ENCODE results near the gene PCDH9. TPM values are rescaled to one million over a fixed set of nuclear protein-coding genes. Genes with fewer than 3 reads are reported as not detected.

PCDH9 gene
- polyA plus RNA-seq, 1 donor: 2.1 TPM

- DNase-seq (ENCODE audit: low read depth): no peak
These were observed 701.1 kb downstream of the PCDH9 start for GRCh38 chr13:66528944-66529576.

GRCh38 chr13:66528180-66528579 lies 702.0 kb downstream of the PCDH9 start:
- no peak for DNase-seq (ENCODE audit: low read depth)

- no peak for DNase-seq (ENCODE audit: low read depth)
These were observed 709.4 kb downstream of the PCDH9 start for GRCh38 chr13:66520511-66521355.

- DNase-seq (ENCODE audit: low read depth): no peak
These were observed 710.9 kb downstream of the PCDH9 start for GRCh38 chr13:66519259-66519658.

DNA sequence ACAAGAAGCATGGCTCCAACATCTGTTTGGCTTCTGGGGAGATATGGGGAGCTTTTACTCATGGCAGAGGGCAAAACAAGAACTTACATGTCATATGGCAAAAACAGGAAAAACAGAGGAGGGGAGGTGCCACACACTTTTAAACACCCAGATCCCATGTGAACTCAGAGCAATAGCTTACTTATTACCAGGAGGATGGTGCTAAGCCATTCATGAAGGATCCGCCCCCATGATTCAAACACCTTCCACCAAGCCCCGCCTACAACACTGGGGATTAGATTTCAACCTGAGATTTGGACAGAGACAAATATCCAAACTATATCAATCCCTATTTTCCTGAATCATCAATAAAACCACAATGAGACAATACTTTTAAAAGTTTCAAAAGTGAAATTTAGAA lies 712.1 kb downstream of the PCDH9 start:
- no peak for DNase-seq (ENCODE audit: low read depth)

- DNase-seq (ENCODE audit: low read depth): no peak
These were observed 716.4 kb downstream of the PCDH9 start for GRCh38 chr13:66513728-66514127.

GRCh38 chr13:66509175-66509574 lies 721.0 kb downstream of the PCDH9 start:
- no peak for DNase-seq (ENCODE audit: low read depth)

DNA sequence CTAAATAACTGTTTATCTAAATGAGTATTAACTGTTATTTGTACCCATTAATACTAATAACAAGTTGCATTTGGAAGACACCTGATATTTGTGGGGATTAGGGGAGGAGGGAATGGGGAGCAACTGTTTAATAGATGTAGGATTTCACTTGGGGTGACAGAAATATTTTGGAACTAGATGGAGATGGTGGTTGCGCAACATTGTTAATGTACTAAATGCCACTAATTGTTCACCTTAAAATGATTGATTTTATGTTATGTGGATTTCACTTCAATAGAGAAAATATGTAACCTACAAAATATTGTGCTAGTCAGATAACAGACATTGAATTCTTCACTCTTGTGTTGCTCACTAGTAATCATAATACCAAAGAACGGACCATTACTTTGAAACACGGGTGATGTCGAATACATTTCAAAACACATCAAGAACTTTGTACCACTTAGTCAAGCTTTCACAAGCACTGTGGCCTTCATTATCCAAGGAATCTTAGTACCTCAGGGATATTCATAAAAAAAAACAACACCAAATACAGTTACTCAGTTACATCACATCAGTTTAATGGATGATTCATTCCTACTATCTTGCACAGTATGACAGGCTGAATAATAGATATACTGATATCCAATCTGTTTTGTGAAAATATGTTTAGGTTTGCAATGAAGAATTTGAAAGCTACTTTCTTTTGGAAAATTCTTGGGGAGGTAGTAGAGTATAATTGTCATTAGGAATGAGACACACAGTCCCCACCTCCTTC lies 721.8 kb downstream of the PCDH9 start:
- DNase-seq (ENCODE audit: low read depth): no peak

DNA sequence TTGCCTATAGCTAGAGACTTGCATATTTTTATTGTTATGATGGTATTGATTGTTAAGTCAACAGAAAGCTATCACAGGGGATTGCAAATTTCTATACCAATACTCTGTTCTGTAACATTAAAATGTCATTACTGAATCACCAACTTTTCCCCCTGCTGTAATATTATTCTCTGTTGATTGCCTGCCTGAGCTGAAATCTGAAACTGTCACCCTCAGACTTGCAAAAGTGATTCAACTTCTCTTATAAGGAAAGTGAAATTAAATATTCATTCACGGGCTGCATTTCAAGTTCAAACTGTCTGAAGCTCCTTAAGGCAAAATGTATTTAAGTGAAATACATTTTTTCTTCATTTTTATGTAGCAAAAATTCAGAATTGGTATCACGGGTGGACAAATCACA lies 723.2 kb downstream of the PCDH9 start:
- no peak for DNase-seq (ENCODE audit: low read depth)

DNA sequence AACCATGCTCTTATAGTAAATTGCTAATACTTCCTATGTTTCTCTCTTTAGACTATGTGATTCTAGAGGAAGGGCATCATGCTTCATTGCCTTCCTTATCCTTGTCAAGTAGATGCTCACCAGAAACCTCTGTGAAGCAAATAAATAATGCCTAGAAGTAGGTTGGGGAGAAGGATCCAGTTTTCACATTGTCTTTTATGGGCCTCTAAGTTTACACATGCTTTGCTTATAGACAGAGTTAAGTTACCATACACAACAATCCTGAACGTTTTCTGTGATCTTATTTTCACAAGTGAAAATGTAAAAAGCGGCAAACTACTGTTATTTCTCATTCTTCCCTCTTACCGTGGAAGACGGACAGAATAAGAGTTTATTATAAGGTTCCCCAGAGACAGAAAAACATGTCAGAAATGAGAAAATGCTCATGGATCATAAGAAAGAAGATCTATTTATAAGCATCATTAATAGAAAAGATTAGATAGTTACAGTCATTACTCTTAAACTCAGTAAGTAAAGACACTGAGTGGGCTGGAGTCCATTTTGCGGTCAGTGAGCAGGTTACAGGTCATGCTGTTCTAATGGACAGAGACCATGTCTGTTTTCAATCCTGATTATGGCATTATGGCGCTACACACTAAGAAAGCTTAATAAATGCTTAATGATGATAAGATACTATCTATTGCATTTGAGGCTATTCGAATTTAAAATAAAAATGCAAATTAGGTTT lies 723.9 kb downstream of the PCDH9 start:
- DNase-seq (ENCODE audit: low read depth): no peak

GRCh38 chr13:66503890-66504289 lies 726.2 kb downstream of the PCDH9 start:
- DNase-seq (ENCODE audit: low read depth): no peak

- no peak for DNase-seq (ENCODE audit: low read depth)
These were observed 729.0 kb downstream of the PCDH9 start for GRCh38 chr13:66501181-66501580.

- no peak for DNase-seq (ENCODE audit: low read depth)
These were observed 737.7 kb downstream of the PCDH9 start for GRCh38 chr13:66492479-66492878.

GRCh38 chr13:66491251-66491650 lies 738.9 kb downstream of the PCDH9 start:
- no peak for DNase-seq (ENCODE audit: low read depth)

DNA sequence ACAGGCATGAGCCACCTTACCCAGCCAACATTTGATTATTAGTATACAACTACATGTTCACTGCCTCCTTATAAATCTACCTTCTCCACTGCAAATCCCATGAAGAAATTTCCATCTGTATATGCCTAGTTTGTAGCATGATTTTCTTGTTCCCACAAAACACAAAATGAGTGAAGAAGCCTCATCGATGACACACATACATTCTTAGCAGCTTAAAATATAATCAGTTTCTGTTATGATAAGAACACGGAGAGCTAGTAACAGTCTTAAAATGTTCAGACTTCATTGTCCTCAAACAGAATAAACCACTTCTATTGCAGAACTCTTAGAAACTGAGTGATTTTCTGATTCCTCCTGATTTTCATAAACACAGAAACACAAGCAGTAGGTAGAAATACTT lies 740.5 kb downstream of the PCDH9 start:
- no peak for DNase-seq (ENCODE audit: low read depth)

- no peak for DNase-seq (ENCODE audit: low read depth)
These were observed 741.0 kb downstream of the PCDH9 start for GRCh38 chr13:66489172-66489571.

GRCh38 chr13:66483712-66484111 lies 746.4 kb downstream of the PCDH9 start:
- no peak for DNase-seq (ENCODE audit: low read depth)

DNA sequence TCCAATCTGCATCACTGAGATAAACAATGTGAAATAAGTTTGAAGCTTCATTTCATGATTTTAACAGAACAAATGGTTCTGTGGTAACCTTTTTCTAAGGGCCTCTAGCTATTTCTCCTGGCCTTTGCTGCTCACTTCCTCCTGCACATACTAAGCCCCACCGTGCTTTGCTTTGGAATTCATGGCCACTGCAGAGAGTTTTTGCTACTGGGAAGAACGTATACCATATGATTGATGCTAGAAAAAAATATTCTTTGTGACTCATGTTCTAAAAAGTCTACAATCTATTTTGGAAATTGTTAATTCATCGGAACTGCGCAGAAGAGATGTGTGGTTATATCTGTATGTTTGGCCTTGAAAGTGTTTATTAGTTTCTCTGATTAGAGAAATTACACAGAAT lies 747.3 kb downstream of the PCDH9 start:
- no peak for DNase-seq (ENCODE audit: low read depth)

- no peak for DNase-seq (ENCODE audit: low read depth)
These were observed 752.3 kb downstream of the PCDH9 start for GRCh38 chr13:66477816-66478215.

DNA sequence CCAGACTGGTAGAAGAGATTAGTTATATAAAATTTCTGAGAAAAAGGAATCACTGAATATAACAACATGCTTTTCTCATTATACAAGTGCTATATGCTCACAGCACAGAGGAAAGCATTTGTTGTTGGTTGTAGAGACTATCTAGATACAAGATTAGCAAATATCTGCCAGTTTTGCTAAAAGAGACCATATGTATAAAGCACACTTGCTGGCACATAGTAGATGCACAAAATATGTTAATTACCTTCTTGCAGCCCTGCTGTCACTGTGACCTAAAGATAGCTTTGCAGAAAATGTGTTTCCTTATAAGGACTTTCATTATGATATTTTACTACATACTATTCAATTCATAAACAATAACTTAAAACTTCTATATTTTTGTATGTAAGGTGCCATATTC lies 755.1 kb downstream of the PCDH9 start:
- no peak for DNase-seq (ENCODE audit: low read depth)

GRCh38 chr13:66469745-66470144 lies 760.4 kb downstream of the PCDH9 start:
- DNase-seq (ENCODE audit: low read depth): no peak

GRCh38 chr13:66468656-66469055 lies 761.5 kb downstream of the PCDH9 start:
- DNase-seq (ENCODE audit: low read depth): no peak
